HEK293 (cell line): Measurements from ENCODE around the gene DDX47.

ENCODE experiments used
- BCL11B ChIP-seq: fragments of 450-650 bp; formaldehyde crosslinking; IDR thresholded peaks from 2 replicates; pipeline ENCODE4 v1.5.1; 2016; ENCODE audit warnings: low read depth, missing biosample characterization, missing genetic modification characterization
- GLI4 ChIP-seq: fragments of 450-650 bp; formaldehyde crosslinking; IDR thresholded peaks from 2 replicates; pipeline ENCODE4 v1.5.1; 2016; ENCODE audit warnings: missing biosample characterization, missing genetic modification characterization
- KLF10 ChIP-seq: fragments of 450-650 bp; IDR thresholded peaks from 2 replicates; pipeline ENCODE4 v1.5.1; 2018; ENCODE audit warnings: missing biosample characterization, mild to moderate bottlenecking, missing genetic modification characterization
- KLF16 ChIP-seq: fragments of 450-650 bp; formaldehyde crosslinking; IDR thresholded peaks from 2 replicates; pipeline ENCODE4 v1.5.1; 2017; ENCODE audit warnings: missing biosample characterization, missing genetic modification characterization
- MEIS1 ChIP-seq: sonication (generic); formaldehyde crosslinking; IDR thresholded peaks from 2 replicates; pipeline ENCODE4 v1.8.1; 2022; ENCODE audit warnings: missing genetic modification reagents, mild to moderate bottlenecking, borderline replicate concordance
- SCRT1 ChIP-seq: fragments of 450-650 bp; formaldehyde crosslinking; IDR thresholded peaks from 2 replicates; pipeline ENCODE4 v1.5.1; 2016; ENCODE audit warnings: missing biosample characterization, missing genetic modification characterization, borderline replicate concordance
- SP3 ChIP-seq: fragments of 450-650 bp; formaldehyde crosslinking; IDR thresholded peaks from 2 replicates; pipeline ENCODE4 v1.5.1; 2016; ENCODE audit warnings: missing biosample characterization, missing genetic modification characterization
- ZFP3 ChIP-seq: fragments of 450-650 bp; formaldehyde crosslinking; IDR thresholded peaks from 2 replicates; pipeline ENCODE4 v1.5.1; 2016; ENCODE audit warnings: low read depth, missing biosample characterization, missing genetic modification characterization
- ZIC2 ChIP-seq: fragments of 450-650 bp; formaldehyde crosslinking; IDR thresholded peaks from 2 replicates; pipeline ENCODE4 v1.5.1; 2016; ENCODE audit warnings: missing biosample characterization, missing genetic modification characterization
- ZNF133 ChIP-seq: fragments of 450-650 bp; formaldehyde crosslinking; IDR thresholded peaks from 2 replicates; pipeline ENCODE4 v1.5.1; 2016; ENCODE audit warnings: missing biosample characterization, missing genetic modification characterization
- ZNF2 ChIP-seq: fragments of 450-650 bp; formaldehyde crosslinking; IDR thresholded peaks from 2 replicates; pipeline ENCODE4 v1.5.1; 2016; ENCODE audit warnings: missing biosample characterization, missing genetic modification characterization
- ZNF221 ChIP-seq: fragments of 450-650 bp; formaldehyde crosslinking; IDR thresholded peaks from 2 replicates; pipeline ENCODE4 v1.5.1; 2017; ENCODE audit warnings: missing biosample characterization, missing genetic modification characterization, borderline replicate concordance
- ZNF311 ChIP-seq: fragments of 450-650 bp; formaldehyde crosslinking; IDR thresholded peaks from 2 replicates; pipeline ENCODE4 v1.5.1; 2017; ENCODE audit warnings: missing biosample characterization, missing genetic modification characterization, borderline replicate concordance
- ZNF324 ChIP-seq: fragments of 450-650 bp; formaldehyde crosslinking; IDR thresholded peaks from 2 replicates; pipeline ENCODE4 v1.5.1; 2016; ENCODE audit warnings: missing biosample characterization, missing genetic modification characterization
- ZNF37A ChIP-seq: fragments of 450-650 bp; IDR thresholded peaks from 2 replicates; pipeline ENCODE4 v1.5.1; 2018; ENCODE audit warnings: missing biosample characterization, missing genetic modification characterization
- ZNF426 ChIP-seq: fragments of 450-650 bp; formaldehyde crosslinking; IDR thresholded peaks from 2 replicates; pipeline ENCODE4 v1.5.1; 2017; ENCODE audit warnings: missing biosample characterization, missing genetic modification characterization, mild to moderate bottlenecking, inconsistent platforms, moderate library complexity
- ZNF513 ChIP-seq: fragments of 450-650 bp; IDR thresholded peaks from 2 replicates; pipeline ENCODE4 v1.5.1; 2018; ENCODE audit warnings: missing biosample characterization, missing genetic modification characterization
- ZNF561 ChIP-seq: fragments of 450-650 bp; IDR thresholded peaks from 2 replicates; pipeline ENCODE4 v1.5.1; 2018; ENCODE audit warnings: missing biosample characterization, missing genetic modification characterization, borderline replicate concordance
- ZNF658 ChIP-seq: fragments of 450-650 bp; formaldehyde crosslinking; IDR thresholded peaks from 2 replicates; pipeline ENCODE4; 2016; ENCODE audit warnings: missing biosample characterization, missing genetic modification characterization
- ZXDB ChIP-seq: fragments of 450-650 bp; formaldehyde crosslinking; IDR thresholded peaks from 2 replicates; pipeline ENCODE4 v1.5.1; 2016; ENCODE audit warnings: missing biosample characterization, missing genetic modification characterization
- TF ChIP-seq, protein P1 (sequence below): fragments of 450-650 bp; formaldehyde crosslinking; IDR thresholded peaks from 2 replicates; pipeline ENCODE4 v1.5.1; 2017; ENCODE audit warnings: missing biosample characterization, mild to moderate bottlenecking, missing genetic modification characterization, moderate library complexity
- TF ChIP-seq, protein P2 (sequence below): IDR thresholded peaks from 2 replicates; pipeline ENCODE4 v1.6.1; 2011; ENCODE audit warnings: mild to moderate bottlenecking, low read depth, low read length, borderline replicate concordance
- TF ChIP-seq, protein P3 (sequence below): fragments of 450-650 bp; formaldehyde crosslinking; IDR thresholded peaks from 2 replicates; pipeline ENCODE4 v1.5.1; 2017; ENCODE audit warnings: missing biosample characterization, missing genetic modification characterization
- TF ChIP-seq, protein P4 (sequence below): fragments of 450-650 bp; formaldehyde crosslinking; IDR thresholded peaks from 2 replicates; pipeline ENCODE4 v1.5.1; 2016; ENCODE audit warnings: missing biosample characterization, missing genetic modification characterization
- TF ChIP-seq, protein P5 (sequence below): fragments of 450-650 bp; formaldehyde crosslinking; IDR thresholded peaks from 2 replicates; pipeline ENCODE4 v1.5.1; 2017; ENCODE audit warnings: missing biosample characterization, missing genetic modification characterization
- TF ChIP-seq, protein P6 (sequence below): fragments of 450-650 bp; formaldehyde crosslinking; IDR thresholded peaks from 2 replicates; pipeline ENCODE4 v1.5.1; 2016; ENCODE audit warnings: missing biosample characterization, missing genetic modification characterization
- TF ChIP-seq, protein P7 (sequence below): fragments of 450-650 bp; formaldehyde crosslinking; IDR thresholded peaks from 2 replicates; pipeline ENCODE4 v1.5.1; 2016; ENCODE audit warnings: missing biosample characterization, missing genetic modification characterization

The DDX47 gene

GRCh38 chr12:12791756-12792369 is 21.3 kb upstream of the DDX47 start (continued):
- TF ChIP-seq, protein P1, sequence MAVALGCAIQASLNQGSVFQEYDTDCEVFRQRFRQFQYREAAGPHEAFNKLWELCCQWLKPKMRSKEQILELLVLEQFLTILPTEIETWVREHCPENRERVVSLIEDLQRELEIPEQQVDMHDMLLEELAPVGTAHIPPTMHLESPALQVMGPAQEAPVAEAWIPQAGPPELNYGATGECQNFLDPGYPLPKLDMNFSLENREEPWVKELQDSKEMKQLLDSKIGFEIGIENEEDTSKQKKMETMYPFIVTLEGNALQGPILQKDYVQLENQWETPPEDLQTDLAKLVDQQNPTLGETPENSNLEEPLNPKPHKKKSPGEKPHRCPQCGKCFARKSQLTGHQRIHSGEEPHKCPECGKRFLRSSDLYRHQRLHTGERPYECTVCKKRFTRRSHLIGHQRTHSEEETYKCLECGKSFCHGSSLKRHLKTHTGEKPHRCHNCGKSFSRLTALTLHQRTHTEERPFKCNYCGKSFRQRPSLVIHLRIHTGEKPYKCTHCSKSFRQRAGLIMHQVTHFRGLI (tag by site-specific recombination): no peak
- TF ChIP-seq, protein P2, sequence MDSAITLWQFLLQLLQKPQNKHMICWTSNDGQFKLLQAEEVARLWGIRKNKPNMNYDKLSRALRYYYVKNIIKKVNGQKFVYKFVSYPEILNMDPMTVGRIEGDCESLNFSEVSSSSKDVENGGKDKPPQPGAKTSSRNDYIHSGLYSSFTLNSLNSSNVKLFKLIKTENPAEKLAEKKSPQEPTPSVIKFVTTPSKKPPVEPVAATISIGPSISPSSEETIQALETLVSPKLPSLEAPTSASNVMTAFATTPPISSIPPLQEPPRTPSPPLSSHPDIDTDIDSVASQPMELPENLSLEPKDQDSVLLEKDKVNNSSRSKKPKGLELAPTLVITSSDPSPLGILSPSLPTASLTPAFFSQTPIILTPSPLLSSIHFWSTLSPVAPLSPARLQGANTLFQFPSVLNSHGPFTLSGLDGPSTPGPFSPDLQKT: no peak
- no peak for TF ChIP-seq ZNF513 (tag by site-specific recombination)
- no peak for TF ChIP-seq KLF10 (tag by site-specific recombination)
- TF ChIP-seq, protein P3, sequence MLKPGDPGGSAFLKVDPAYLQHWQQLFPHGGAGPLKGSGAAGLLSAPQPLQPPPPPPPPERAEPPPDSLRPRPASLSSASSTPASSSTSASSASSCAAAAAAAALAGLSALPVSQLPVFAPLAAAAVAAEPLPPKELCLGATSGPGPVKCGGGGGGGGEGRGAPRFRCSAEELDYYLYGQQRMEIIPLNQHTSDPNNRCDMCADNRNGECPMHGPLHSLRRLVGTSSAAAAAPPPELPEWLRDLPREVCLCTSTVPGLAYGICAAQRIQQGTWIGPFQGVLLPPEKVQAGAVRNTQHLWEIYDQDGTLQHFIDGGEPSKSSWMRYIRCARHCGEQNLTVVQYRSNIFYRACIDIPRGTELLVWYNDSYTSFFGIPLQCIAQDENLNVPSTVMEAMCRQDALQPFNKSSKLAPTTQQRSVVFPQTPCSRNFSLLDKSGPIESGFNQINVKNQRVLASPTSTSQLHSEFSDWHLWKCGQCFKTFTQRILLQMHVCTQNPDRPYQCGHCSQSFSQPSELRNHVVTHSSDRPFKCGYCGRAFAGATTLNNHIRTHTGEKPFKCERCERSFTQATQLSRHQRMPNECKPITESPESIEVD: peak; percentile 59
- TF ChIP-seq, protein P4, sequence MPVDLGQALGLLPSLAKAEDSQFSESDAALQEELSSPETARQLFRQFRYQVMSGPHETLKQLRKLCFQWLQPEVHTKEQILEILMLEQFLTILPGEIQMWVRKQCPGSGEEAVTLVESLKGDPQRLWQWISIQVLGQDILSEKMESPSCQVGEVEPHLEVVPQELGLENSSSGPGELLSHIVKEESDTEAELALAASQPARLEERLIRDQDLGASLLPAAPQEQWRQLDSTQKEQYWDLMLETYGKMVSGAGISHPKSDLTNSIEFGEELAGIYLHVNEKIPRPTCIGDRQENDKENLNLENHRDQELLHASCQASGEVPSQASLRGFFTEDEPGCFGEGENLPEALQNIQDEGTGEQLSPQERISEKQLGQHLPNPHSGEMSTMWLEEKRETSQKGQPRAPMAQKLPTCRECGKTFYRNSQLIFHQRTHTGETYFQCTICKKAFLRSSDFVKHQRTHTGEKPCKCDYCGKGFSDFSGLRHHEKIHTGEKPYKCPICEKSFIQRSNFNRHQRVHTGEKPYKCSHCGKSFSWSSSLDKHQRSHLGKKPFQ (tag by site-specific recombination): no peak
- no peak for TF ChIP-seq ZFP3
- TF ChIP-seq ZIC2 (tag by site-specific recombination): peak; percentile 19; the same call in 1 of the 2 replicates
- TF ChIP-seq, protein P5, sequence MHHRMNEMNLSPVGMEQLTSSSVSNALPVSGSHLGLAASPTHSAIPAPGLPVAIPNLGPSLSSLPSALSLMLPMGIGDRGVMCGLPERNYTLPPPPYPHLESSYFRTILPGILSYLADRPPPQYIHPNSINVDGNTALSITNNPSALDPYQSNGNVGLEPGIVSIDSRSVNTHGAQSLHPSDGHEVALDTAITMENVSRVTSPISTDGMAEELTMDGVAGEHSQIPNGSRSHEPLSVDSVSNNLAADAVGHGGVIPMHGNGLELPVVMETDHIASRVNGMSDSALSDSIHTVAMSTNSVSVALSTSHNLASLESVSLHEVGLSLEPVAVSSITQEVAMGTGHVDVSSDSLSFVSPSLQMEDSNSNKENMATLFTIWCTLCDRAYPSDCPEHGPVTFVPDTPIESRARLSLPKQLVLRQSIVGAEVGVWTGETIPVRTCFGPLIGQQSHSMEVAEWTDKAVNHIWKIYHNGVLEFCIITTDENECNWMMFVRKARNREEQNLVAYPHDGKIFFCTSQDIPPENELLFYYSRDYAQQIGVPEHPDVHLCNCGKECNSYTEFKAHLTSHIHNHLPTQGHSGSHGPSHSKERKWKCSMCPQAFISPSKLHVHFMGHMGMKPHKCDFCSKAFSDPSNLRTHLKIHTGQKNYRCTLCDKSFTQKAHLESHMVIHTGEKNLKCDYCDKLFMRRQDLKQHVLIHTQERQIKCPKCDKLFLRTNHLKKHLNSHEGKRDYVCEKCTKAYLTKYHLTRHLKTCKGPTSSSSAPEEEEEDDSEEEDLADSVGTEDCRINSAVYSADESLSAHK (tag by site-specific recombination): no peak
- no peak for TF ChIP-seq ZNF561 (tag by site-specific recombination)
- TF ChIP-seq ZNF324: no peak
- TF ChIP-seq SP3 (tag by site-specific recombination): no peak
- TF ChIP-seq ZNF658 (tag by site-specific recombination): no peak
- TF ChIP-seq, protein P6, sequence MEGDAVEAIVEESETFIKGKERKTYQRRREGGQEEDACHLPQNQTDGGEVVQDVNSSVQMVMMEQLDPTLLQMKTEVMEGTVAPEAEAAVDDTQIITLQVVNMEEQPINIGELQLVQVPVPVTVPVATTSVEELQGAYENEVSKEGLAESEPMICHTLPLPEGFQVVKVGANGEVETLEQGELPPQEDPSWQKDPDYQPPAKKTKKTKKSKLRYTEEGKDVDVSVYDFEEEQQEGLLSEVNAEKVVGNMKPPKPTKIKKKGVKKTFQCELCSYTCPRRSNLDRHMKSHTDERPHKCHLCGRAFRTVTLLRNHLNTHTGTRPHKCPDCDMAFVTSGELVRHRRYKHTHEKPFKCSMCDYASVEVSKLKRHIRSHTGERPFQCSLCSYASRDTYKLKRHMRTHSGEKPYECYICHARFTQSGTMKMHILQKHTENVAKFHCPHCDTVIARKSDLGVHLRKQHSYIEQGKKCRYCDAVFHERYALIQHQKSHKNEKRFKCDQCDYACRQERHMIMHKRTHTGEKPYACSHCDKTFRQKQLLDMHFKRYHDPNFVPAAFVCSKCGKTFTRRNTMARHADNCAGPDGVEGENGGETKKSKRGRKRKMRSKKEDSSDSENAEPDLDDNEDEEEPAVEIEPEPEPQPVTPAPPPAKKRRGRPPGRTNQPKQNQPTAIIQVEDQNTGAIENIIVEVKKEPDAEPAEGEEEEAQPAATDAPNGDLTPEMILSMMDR: no peak
- peak; percentile 81; the same call in 1 of the 2 replicates for TF ChIP-seq SCRT1 (tag by site-specific recombination)
- TF ChIP-seq ZNF426 (tag by site-specific recombination): no peak
- no peak for TF ChIP-seq ZNF311 (tag by site-specific recombination)
- TF ChIP-seq ZNF133 (tag by site-specific recombination): no peak
- TF ChIP-seq, protein P7, sequence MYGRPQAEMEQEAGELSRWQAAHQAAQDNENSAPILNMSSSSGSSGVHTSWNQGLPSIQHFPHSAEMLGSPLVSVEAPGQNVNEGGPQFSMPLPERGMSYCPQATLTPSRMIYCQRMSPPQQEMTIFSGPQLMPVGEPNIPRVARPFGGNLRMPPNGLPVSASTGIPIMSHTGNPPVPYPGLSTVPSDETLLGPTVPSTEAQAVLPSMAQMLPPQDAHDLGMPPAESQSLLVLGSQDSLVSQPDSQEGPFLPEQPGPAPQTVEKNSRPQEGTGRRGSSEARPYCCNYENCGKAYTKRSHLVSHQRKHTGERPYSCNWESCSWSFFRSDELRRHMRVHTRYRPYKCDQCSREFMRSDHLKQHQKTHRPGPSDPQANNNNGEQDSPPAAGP (tag by site-specific recombination): no peak
- TF ChIP-seq ZNF221 (tag by site-specific recombination): no peak
- no peak for TF ChIP-seq KLF16 (tag by site-specific recombination)
- TF ChIP-seq MEIS1 (CRISPR knock-in tag): peak; percentile 34; the same call in 1 of the 2 replicates
- TF ChIP-seq ZXDB (tag by site-specific recombination): peak; percentile 22; the same call in 1 of the 2 replicates
- TF ChIP-seq ZNF2: 0 out of 2 replicates have a peak, but pooled peaks have one; percentile 18
- no peak for TF ChIP-seq GLI4 (tag by site-specific recombination)
- no peak for TF ChIP-seq ZNF37A (tag by site-specific recombination)
- TF ChIP-seq BCL11B (tag by site-specific recombination): no peak
